NCI-H1417 (cell line): ENCODE data around the gene LMNB1.
"Not testable (repeated sequence)": the region's sequence is repeated elsewhere in the genome, so short reads cannot be mapped to it uniquely, and the experiment has no call there.

ENCODE experiments used
- DNase-seq, 3 experiments: peaks; one replicate each; lab custom pipeline; 2025; lab: John Stamatoyannopoulos, UW

Gene LMNB1

GRCh38 chr5:126826619-126827215 lies 49.8 kb downstream of the LMNB1 start:
- DNase-seq: no peak

DNA sequence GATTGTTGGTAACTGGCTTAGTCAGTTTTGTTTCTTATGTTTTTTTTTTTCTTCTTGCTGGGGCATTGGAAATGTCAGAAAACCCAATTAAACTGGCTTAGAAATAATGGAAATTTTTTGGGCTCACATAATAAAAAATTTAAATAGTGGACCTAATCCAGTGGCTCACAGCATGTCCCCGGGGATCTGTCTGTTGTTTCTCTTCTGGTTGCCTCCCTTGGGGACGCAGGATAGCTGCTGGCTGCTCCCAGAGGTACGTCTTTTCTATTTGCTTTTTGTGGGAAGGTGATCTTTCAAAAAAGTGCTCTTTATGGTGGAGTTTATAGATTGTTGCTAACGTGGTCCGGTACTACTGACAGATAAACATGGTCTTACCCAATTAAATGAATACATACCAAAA lies 52.2 kb downstream of the LMNB1 start:
- no peak for DNase-seq

- no peak for DNase-seq
Observed at GRCh38 chr5:126830061-126830460, 53.1 kb downstream of the LMNB1 start.

- DNase-seq: no peak
Observed at GRCh38 chr5:126831156-126831555, 54.2 kb downstream of the LMNB1 start.

DNA sequence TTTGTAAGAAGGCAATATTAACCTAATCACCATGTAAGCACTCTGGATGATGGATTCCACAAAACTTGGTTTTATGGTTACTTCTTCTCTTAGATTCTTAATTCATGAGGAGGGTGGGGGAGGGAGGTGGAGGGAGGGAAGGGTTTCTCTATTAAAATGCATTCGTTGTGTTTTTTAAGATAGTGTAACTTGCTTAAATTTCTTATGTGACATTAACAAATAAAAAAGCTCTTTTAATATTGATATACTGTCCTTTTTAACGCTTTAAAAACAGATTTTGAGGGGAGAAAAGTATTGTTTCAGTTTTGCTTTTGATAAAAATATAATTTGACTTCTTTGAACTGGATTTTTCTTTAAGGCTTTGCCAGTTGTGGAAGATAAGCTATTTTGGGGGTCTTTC lies 59.8 kb downstream of the LMNB1 start:
- no peak for DNase-seq

DNA sequence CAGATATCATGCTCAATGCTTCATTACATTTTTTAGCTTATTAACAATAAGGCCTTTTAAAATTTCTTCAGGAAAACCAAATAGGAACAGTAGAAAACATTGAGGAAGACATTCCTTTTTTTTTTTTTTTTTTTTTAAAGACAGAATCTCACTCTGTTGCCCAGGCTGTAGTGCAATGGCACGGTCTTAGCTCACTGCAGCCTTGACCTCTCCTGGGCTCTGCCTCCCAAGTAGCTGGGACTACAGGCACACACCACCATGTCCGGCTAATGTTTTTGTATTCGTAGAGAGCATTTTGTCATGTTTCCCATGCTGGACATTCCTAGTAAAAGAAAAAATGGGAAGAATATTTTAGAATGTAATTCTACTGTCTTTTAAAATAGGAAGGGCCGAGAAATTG lies 60.3 kb downstream of the LMNB1 start:
- no peak for DNase-seq

GRCh38 chr5:126837906-126838539 lies 61.1 kb downstream of the LMNB1 start:
- DNase-seq: peak in 1 of 3 experiments; percentile 4

DNA sequence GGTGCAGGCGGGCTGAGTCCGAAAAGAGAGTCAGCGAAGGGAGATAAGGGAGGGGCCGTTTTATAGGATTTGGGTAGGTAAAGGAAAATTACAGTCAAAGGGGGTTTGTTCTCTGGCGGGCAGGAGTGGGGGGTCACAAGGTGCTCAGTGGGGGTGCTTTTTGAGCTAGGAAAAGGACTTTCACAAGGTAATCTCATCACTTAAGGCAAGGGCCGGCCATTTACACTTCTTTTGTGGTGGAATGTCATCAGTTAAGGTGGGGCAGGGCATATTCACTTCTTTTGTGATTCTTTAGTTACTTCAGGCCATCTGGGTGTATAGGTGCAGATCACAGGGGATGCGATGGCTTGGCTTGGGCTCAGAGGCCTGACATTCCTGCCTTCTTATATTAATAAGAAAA lies 62.5 kb downstream of the LMNB1 start:
- not testable (repeated sequence) for DNase-seq

DNA sequence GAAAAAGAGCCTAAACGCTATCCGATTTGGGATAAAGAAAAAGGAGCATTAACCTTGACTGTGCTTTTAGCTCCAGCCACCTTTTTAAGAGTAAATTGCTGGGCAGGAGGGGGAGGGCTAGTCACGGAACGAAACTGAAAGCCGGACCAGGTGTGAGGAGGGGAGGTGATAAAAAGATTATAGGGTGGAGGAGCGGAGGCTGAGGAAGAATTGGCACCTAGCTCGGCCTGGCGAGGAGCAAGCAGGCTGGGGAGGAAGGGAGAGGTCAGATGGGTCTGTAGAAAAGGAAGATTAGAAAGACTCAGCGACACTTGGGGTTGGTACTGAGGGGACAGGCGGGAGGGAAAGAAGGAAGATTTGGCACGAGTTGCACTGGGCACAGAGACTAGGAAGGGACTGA lies 66.4 kb downstream of the LMNB1 start:
- DNase-seq: not testable (repeated sequence)

DNA sequence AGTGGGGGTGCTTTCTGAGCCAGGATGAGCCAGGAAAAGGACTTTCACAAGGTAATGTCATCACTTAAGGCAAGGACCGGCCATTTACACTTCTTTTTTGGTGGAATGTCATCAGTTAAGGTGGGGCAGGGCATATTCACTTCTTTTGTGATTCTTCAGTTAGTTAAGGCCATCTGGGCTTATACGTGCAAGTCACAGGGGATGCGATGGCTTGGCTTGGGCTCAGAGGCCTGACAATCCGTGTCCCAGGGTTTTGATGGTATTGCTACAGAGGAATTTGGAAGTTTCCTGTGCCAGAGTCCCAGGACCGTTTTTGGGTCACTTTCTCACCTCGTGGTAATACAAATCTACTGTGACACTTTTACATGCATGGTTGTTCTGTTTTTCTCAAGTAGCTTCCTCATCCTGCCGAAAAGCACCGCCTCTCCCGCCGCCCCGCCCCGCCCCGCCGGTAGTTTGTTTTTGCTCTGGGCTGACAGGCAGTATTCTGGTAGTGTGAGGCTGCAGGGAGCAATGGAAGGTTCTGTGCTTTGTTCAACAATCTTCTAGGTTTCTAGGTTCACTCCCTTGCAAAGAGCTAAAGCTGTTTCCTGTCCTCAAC lies 68.6 kb downstream of the LMNB1 start:
- not testable (repeated sequence) for DNase-seq

DNA sequence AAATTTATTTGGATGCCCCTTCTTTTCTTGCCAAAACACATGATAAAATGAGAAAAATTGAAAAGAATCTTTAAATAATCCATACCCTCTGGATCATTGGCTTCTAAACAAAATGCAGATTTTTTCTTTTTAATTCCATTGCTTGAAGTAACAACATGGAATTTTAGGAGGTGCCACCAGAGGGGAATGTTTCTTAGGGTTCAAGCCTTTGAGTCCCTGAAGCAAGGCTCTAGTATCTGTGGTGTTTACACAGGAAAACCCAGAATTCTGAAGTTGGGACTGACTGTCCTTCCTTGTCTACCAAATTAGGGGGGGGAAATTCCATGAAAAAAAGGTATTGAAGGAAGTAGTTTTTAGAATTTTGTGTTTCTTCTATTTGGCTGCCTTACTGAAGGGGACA lies 69.4 kb downstream of the LMNB1 start:
- peak in 1 of 3 experiments; percentile 6 for DNase-seq

GRCh38 chr5:126846744-126847455 lies 70.0 kb downstream of the LMNB1 start:
- DNase-seq: no peak

- DNase-seq: no peak
Observed at GRCh38 chr5:126847456-126847820, 70.5 kb downstream of the LMNB1 start.

DNA sequence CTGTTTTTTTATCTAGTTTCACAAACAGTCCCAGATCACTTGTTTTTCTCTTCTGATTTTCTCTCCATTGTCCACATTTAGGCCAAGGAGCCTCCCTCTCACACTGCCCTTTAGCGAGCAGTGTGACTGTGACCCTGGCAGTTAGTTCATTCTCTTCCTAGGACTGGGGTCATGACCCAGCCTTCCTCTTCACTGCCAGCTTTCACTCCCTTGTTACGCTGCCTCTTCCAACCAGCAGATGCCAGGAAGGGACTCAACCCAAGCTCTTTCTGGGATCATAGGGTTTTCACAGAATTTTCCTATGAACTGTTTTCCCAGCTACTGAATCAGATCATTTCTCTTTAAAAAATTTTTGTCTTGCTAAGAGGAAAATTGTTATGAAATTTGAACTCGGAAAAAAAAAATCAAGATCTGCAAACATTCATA lies 70.9 kb downstream of the LMNB1 start:
- no peak for DNase-seq

GRCh38 chr5:126848253-126848652 lies 71.3 kb downstream of the LMNB1 start:
- DNase-seq: no peak

DNA sequence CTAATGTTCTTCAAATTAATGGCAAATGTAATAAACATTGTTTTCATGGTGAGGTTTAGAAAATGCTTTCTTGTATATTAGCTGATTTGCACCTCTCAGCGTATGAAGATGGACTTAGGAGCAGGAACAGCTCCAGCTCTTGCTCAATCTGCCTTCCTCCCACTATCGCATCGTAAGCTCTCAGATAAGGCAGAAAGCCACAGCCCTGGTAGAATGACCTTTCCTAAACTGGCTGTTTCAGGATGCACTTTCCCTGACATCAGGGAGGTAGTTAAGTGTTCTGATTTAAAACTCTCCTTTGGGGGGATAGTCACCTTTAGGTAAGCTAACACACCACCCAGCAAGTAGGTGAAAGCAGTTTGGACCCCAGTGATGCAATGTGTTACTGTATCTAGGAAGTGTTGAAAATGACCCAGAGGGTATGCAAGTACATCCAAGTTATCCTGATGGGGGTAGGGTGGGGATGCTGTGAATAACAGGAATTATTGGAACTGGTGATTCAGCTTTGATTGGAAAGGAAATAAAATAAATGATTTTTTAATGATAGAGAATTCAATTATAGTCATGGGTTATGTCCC lies 72.3 kb downstream of the LMNB1 start:
- no peak for DNase-seq

GRCh38 chr5:126851501-126852011 lies 74.6 kb downstream of the LMNB1 start:
- DNase-seq: no peak

DNA sequence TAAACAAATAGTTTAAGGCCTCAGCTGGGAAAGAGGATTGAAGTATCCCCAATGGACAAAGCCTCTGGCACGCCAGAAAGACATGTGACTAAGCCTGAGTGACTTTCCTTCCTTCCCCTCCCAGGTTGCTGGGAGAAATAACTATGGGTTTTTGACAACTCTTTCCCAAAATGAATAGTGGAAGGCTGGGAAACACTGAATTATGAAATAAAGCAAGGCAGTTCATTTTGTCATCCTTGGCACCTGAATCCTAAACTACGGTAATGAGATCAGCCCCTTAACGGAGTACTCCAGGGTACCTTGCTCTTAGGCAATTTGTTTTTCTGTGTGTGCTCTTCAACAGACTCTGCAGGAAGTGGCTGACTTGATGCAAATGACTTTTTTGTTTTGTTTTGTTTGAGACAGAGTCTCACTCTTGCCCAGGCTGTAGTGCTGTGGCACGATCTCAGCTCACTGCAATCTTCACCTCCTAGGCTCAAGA lies 75.2 kb downstream of the LMNB1 start:
- DNase-seq: no peak

GRCh38 chr5:126852841-126853271 lies 75.9 kb downstream of the LMNB1 start:
- DNase-seq: no peak

GRCh38 chr5:126853541-126854307 lies 76.8 kb downstream of the LMNB1 start:
- DNase-seq: not testable (repeated sequence)

DNA sequence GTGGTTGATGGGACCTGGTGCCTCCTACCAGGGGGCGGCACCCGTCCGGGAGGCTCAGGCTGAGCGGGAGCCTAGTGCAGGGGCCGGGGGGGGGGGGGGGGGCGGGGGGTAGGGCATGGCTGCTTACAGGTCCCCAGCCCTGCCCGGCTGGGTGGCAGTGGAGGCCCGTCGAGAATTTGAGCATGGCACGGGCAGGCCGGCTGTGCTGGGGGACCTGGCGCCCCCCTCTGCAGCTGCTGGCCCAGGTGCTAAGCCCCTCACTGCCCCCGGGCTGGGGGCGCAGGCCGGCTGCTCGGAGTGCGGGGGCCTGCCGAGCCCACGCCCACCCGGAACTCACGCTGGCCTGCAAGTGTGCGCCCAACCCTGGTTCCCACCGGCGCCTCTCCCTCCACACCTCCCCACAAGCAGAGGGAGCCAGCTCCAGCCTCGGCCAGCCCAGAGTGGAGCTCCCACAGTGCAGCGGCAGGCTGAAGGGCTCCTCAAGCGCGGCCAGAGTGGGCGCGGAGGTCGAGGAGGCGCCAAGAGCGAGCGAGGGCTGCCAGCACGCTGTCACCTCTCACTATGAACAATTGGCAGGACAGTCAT lies 77.7 kb downstream of the LMNB1 start:
- DNase-seq: no peak
